GM19023 (cell line): ENCODE measurements around the gene LRSAM1.

Experiments used
- ATAC-seq: cut with Tn5 transposase; IDR thresholded peaks from one replicate; pipeline ENCODE4 v1.9.1; 2021; ENCODE audit warnings: mild to moderate bottlenecking, moderate library complexity; ENCODE audit not compliant: unreplicated experiment

The LRSAM1 gene

GRCh38 chr9:127509261-127509954, 58.1 kb downstream of the LRSAM1 start:
- ATAC-seq, result no peak

GRCh38 chr9:127509955-127510299, 58.6 kb downstream of the LRSAM1 start:
- no peak for ATAC-seq

DNA sequence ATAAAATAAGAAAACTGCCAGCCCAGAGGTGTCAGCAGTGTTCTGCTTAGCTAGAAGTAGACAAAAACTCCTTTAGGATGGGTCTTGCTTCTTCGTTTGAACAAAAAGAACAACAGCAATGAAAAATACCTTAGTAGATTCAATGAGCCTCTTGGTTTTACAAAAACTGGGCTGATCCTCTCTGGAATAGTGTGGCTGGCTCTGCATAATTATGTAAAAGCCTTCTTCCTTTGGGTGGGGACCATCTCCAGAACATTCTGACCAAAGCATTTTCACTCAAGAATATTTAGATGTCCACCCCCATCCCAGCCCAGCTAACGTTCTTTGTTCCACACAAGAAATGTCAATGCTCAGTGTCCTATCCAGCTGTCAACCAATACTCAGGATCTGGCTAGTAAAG, 63.2 kb downstream of the LRSAM1 start:
- ATAC-seq, result no peak

DNA sequence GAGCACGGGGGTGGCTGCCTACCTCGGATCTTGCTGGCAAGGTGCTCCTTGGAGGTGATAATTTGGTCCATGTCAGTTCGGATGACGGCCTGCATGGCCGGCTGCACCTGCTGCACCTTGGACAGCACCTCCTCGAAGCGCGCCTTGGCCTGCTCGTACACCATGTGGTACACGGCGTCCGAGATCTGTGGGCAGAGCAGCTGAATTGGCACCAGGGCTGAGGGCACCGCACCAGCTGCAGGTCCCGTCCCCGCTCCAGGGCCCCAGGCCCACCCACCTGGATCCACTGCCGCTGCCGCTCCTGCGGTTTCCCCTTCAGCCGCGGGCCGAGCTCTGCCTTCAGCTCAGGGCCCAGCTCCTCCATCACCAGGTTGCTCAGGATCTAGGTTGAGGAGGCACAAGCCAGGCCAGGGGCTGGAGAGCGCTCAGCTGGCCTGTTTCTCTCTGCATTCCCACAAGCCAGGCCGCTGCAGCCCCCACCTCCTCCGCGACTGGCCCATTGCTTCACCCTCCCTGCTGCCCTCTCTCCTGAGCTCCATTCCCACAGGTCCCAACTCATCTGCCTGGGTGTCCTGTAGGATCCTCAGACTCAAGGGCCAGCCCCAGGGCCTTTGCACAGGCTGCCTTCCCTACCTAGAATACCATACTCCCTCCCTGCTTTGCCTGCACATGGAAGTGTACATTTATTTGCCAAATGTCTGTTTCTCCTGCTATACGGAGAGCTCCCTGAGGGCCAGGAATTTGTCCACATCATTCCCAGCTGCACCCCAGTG, 65.7 kb downstream of the LRSAM1 start:
- no peak for ATAC-seq

GRCh38 chr9:127517620-127518019, 66.3 kb downstream of the LRSAM1 start:
- ATAC-seq, result no peak

DNA sequence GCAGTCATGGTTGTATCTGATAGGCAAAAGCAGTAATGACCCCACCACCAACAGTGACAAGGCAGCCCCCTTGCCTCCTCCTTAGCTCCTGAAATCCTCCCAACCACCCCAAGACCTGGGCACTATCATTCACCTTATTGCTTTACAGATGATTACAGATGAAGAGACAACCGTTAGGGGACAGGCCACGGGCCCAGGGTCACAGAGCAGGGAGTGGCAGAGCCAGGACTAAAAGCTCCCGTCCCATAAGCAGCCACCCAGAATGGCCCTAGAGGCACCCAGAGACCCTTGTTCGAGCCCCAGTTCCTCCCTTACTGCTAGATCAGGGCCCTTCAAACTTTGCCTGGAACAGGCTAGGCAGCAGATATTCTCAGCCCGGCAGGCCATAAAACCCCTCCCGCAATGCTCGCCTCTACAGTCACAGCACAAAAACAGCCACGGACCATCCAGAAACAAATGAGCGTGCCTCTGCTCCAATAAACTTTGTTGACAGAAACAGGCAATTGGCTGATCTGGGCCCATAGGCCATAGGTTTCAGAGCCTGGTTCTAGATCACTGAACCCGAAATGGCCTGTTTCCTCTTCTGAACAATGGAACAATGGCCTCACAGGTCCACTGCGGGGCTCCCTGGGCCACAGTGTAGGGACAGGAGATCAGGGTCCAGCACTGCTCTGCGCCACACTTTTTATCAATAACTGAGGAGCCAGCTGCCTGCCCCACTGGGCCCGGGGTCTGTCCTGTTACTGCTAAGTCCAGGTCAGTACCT, 67.0 kb downstream of the LRSAM1 start:
- ATAC-seq, result no peak

DNA sequence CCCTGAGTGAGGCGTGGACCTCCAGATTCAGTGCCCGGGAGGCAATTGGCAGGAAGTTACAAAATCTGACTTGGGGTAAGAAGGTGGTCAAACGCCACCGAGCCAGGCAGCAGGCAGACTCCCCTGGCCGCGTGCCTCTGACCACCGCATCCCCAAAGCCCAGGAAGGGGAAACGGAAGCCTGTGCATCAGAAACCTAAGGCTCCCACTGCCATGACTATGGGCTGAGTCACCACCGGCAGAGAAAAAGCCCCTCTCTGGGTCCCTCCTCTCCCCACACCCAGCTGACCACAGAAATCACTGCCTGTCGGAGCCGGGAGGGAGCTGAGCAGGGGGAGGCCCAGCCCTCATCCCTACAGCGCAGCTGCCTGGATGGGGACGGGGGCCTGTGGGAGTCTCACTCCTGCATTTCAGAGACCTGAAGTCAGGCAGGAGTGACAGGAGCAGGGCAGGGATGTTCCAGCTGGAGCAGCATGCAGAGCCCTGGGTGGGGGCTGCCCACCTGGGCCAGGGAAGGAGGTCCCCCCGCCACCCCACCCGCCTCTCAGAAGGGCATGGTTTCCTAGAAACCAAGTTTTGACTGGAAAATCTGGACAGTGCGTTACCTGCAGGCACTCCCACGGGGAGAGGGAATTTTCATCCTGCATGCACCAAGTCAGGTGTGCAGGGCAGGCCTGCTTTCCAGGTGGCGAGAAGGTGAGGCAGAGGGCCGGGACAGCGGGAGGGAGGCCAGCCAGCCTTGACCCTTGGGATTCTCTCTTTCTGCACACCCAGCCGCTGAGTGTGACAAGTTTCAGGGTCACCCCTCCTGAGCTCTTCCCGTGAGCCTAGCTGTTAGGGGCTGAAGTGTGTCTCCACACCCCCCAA, 68.2 kb downstream of the LRSAM1 start:
- ATAC-seq, result no peak

DNA sequence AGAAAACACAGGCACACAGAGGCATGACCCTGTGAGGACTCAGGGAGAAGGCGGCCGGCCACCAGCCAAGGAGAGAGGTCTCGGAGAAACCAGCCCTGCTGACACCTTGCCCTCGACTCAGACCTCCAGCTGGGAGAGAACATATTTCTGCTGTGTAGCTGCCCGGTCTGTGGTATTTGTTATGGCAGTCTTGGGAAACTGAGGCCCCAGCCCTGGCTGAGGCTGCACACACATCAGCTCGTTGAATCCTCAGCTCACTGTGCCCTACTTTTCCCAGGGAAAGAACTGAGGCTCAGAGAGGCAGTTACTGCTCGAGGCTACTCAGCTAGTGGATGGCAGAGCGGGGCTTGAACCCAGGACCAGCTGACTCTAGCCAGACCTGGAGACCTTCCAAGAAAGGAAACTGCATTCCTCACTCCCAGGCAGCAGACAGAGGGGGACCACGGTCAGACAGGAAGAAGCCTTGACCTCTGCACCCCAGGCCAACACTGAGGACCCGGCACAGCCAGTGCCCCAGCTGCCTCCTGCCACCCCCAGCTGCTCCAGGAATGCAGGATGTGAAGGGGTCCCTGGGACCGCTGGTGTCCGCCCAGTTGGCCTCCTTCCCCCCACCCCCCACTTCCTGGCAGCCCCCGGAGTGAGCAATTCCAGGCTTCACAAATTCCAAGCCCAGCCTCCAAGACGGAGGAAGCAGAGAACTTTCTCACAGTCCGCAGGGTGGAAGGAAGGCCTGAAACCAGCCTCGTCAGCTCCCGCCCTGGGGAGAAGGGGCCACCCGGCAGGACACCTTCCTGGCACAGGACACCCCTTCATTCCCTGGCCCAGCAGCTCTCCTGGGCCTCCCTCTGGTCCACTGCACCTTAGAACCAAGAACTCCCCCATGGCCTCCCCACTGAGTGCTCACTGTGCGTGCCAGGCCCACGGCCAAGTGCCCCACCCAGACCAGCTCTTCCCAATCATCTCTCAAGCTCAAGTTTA, 69.9 kb downstream of the LRSAM1 start:
- ATAC-seq, result no peak

DNA sequence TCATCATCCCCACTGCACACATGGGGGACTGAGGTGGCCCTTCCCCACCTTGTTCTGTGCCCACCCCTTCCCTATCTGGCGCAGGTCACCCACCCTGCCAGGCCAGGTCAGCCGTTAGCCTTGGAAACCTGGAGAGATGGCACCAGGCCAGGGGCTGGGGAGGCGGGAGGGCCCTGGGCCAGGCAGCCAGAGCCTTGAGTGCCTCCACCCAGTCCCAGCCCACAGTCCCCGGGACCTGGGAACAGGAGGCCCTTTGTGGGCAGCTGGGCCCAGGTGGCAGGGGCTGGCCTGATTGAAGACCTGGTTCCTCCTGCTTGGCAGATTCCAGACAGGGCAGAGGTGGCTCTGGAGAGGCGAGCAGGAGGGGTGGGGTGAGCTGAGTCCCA, 70.6 kb downstream of the LRSAM1 start:
- ATAC-seq, result no peak

DNA sequence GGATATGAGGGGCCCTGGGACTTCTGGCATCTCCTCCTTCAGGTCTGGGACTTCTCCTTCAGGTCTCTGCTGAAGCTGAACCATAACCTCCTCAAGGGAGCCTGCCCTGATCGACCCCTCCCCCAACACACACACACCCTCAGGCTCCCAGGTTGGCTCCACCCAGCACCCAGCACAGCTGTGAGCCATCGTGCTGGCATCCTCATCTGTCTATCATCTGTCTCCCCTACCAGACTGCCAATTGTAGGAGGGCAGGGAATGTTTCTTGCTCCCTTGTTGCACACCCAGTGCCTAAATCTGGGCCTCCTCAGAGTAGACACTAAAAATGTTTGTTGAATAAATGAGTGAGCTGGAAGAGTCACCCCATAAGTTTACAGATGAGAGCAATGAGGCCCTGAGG, 71.4 kb downstream of the LRSAM1 start:
- ATAC-seq, result no peak

GRCh38 chr9:127523312-127523851, 72.1 kb downstream of the LRSAM1 start:
- ATAC-seq, result no peak

DNA sequence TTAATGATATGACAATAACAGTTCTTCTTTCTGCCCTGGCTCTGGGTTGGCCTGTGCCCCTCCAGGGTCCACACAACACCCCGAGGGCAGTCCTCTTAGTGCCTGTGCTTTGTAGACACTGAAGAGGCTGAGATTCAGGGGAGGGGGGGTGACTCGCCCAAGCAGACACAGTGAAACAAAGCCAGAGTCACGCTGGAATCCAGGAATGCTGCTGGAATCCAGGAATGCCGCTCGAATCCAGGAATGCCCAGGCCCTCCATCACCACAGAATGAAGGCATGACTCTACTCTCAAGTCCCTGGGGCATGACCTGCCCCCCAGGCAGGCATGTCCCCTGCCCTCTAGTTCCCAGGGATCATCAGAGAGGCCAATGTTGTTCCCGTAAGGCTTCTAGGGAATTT, 73.1 kb downstream of the LRSAM1 start:
- no peak for ATAC-seq

- ATAC-seq, result no peak
These were observed 74.3 kb downstream of the LRSAM1 start for GRCh38 chr9:127525401-127526188.

DNA sequence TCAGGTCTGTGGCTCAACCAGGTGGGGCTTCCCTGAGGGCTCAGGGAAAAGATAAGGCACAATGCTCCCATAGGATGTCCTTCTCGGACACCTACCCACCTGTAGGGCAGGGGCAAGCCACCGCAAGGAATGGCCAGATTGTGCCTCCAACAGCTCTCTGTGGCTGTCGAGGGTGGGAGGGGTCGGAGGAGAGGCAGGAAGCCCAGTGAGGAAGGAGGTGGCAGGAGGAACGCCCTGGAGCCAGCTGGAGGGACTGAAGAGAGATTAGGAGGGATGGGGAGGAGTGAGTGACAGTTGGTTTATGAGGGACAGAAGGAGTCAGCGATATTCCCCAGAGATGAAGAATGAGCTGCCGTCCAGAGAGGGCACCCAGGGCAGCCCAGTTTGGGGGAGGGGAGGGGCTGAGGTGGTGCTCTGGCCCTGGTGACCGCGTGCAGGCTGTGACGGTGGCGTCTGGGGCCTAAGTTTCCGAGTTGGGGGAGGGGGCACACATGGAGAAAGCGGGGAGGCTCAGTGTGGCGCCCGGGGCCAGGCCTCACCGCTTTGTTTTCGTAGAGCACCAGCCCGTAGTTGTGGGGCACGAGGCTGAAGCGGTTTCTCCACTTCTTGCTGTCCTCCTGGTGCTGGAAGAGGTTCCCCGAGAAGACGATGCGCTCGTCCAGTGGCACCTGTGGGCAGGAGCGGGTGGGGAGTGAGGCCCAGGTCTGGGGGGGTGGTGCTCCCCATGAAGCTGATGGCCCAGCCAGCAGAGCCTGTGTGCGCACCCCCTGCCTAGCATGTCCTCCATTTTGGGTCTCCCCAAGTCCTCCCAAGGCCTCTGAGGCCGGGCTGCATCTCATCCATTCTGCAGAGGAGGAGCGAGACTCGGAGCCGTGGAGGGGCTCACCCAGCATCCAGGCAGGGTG, 75.6 kb downstream of the LRSAM1 start:
- ATAC-seq, result no peak

DNA sequence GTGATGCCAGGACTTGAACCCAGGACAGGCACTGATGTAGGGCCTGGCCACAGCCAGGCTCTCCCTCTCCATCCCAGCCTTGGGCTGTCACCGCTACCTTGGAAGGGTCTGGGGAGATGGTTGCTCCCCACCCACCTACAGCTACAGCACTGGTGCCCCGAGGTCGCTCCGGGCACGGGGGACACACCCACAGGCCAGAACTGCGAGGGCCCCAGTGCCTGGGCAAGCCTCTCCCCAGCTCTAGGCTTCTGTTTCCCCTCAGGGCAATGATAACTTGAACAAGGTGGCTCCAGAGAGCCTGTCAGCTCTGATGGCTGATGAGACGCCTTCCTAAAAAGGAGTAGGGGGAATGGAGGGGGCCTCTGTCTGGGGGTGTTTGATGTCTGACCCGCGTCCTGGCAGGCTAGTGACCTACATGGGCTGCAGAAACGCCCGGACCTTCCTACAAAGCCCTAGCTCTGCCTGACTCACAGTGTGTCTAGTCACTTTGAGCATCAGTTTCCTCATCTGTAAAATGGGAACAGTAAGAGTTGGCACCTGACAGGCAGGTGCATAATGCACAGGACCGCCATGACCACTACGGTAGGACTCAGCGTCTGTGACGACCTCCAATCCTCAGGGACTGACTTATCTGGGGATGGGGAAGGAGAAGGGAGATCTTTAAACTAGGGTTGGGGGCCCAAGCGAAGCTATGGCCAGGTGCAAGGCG, 76.4 kb downstream of the LRSAM1 start:
- ATAC-seq, result no peak

- no peak for ATAC-seq
These were observed 77.3 kb downstream of the LRSAM1 start for GRCh38 chr9:127528422-127529251.
